Mesendoderm (in vitro differentiated cells): ENCODE results near the gene TSC22D3.
A peak's percentile ranks its signal among the peaks of the same experiment; 100 is the strongest.

Experiments used
- DNase-seq: peaks from one replicate; pipeline ENCODE4 v3.0.0; 2013
- H2AK5ac ChIP-seq: 2 replicates; pipeline ENCODE4 v1.6.1; 2013; ENCODE audit warnings: low read length, inconsistent platforms
- H2BK120ac ChIP-seq: 2 replicates; pipeline ENCODE4 v1.6.1; 2013; ENCODE audit warnings: low read depth, mild to moderate bottlenecking, low read length, moderate library complexity, mixed read lengths
- H2BK15ac ChIP-seq: replicated peaks from 2 replicates; pipeline ENCODE4 v1.6.1; 2013; ENCODE audit warnings: low read depth, mild to moderate bottlenecking, moderate library complexity
- H2BK5ac ChIP-seq: 2 replicates; pipeline ENCODE4 v1.6.1; 2013; ENCODE audit warnings: low read length, inconsistent platforms
- H3K18ac ChIP-seq: 2 replicates; pipeline ENCODE4 v1.6.1; 2013; ENCODE audit warnings: mild to moderate bottlenecking, low read length, mixed read lengths
- H3K23ac ChIP-seq: one replicate; pipeline ENCODE4 v1.6.1; 2013; ENCODE audit warnings: low read length
- H3K27ac ChIP-seq: 2 replicates; pipeline ENCODE4 v1.5.1; 2013; ENCODE audit warnings: low read depth, mild to moderate bottlenecking, inconsistent platforms, low read length, moderate library complexity
- H3K27me3 ChIP-seq: 2 replicates; pipeline ENCODE4 v1.6.1; 2013; ENCODE audit warnings: low read length, control low read depth, mild to moderate bottlenecking, inconsistent platforms; ENCODE audit not compliant: insufficient read depth, poor library complexity
- H3K36me3 ChIP-seq: 2 replicates; pipeline ENCODE4 v1.6.1; 2013; ENCODE audit warnings: low read length, inconsistent platforms; ENCODE audit not compliant: control insufficient read depth, insufficient read depth
- H3K4ac ChIP-seq: one replicate; pipeline ENCODE4 v1.6.1; 2013; ENCODE audit warnings: low read depth, mild to moderate bottlenecking, low read length, moderate library complexity
- H3K4me1 ChIP-seq: 2 replicates; pipeline ENCODE4 v1.6.1; 2013; ENCODE audit warnings: low read depth, low read length, inconsistent platforms; ENCODE audit not compliant: control insufficient read depth
- H3K4me2 ChIP-seq: 2 replicates; pipeline ENCODE4 v1.6.1; 2013; ENCODE audit warnings: low read length
- H3K4me3 ChIP-seq: 2 replicates; pipeline ENCODE4 v1.5.1; 2013; ENCODE audit warnings: mild to moderate bottlenecking, low read length
- H3K56ac ChIP-seq: one replicate; pipeline ENCODE4 v1.6.1; 2013; ENCODE audit warnings: low read length
- H3K79me1 ChIP-seq: 2 replicates; pipeline ENCODE4 v1.6.1; 2013; ENCODE audit warnings: low read length, inconsistent platforms
- H3K79me2 ChIP-seq: 2 replicates; pipeline ENCODE4 v1.6.1; 2013; ENCODE audit warnings: mild to moderate bottlenecking, low read length; ENCODE audit not compliant: control insufficient read depth, insufficient read depth
- H3K9ac ChIP-seq: 2 replicates; pipeline ENCODE4 v1.6.1; 2013; ENCODE audit warnings: low read length, inconsistent platforms
- H4K5ac ChIP-seq: one replicate; pipeline ENCODE4 v1.6.1; 2013; ENCODE audit warnings: low read length
- H4K8ac ChIP-seq: one replicate; pipeline ENCODE4 v1.6.1; 2013; ENCODE audit warnings: low read depth, mild to moderate bottlenecking, control low read depth, low read length, moderate library complexity
- WGBS: extraction: QIAGEN DNeasy Blood & Tissue Kit; methylation state at CpG from one replicate; pipeline ENCODE4 v1.1.7; 2013; ENCODE audit warnings: low lambda C conversion rate, missing lambda C conversion rate; ENCODE audit not compliant: insufficient coverage; ENCODE audit errors: extremely low coverage; 5-methylcytosine and 5-hydroxymethylcytosine counted together

TSC22D3 gene

DNA sequence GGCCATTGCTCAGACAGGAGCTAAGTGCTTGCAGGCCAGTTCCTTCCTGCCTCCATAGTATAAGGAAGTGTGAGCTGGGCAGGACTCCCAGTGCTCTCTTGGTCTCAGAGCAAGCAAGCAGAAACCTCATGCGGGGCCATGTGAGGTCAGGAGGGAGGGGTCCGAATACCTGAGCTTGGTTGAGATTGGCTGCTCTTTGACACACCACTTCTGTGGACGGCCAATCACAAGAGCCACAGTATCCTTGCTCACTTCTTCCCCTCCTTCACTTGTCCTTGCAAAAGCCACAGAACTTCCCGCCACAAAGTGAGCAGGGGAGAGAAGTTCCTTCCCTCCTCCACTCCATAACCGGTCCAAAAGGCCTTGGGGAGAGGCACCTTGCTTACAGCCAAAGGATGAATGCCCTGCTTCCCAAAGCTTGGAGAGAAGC lies 90.6 kb downstream of the TSC22D3 start:
- Histone ChIP-seq H3K9ac (no peak overlapping the region), H2AK5ac (no peak overlapping the region), H3K56ac (no peak overlapping the region), H3K79me1 (no peaks in the 10 kb centered on the region), H3K18ac (no peak overlapping the region), H3K27me3 (no peaks in the 10 kb centered on the region), H3K4me2 (no peak overlapping the region), H3K79me2 (no peaks in the 10 kb centered on the region), H3K27ac (no peak overlapping the region), H4K5ac (no peak overlapping the region), H3K4me1 (no peaks in the 10 kb centered on the region), H2BK5ac (no peak overlapping the region), H3K4ac (no peak overlapping the region), H3K23ac (no peak overlapping the region), H4K8ac (no peak overlapping the region), H3K4me3 (no peak overlapping the region), H2BK15ac (no peak overlapping the region), H3K36me3 (no peaks in the 10 kb centered on the region), H2BK120ac (no peak overlapping the region)
- peak; percentile 80 for DNase-seq
- WGBS: no CpG with 5 or more reads among the region's 5 CpGs

- H2BK15ac ChIP-seq: no peak overlapping the region
- H2BK5ac ChIP-seq: no peak overlapping the region
- WGBS: no CpG with 5 or more reads among the region's 3 CpGs
- no peaks in the 10 kb centered on the region for H3K79me2 ChIP-seq
- H3K56ac ChIP-seq: no peak overlapping the region
- no peaks in the 10 kb centered on the region for H3K79me1 ChIP-seq
- H3K4me3 ChIP-seq: no peak overlapping the region
- H3K4me2 ChIP-seq: no peak overlapping the region
- H3K27ac ChIP-seq: no peak overlapping the region
- no peaks in the 10 kb centered on the region for H3K27me3 ChIP-seq
- H3K4ac ChIP-seq: no peak overlapping the region
- no peak overlapping the region for H2AK5ac ChIP-seq
- no peak overlapping the region for H3K18ac ChIP-seq
- H3K23ac ChIP-seq: no peak overlapping the region
- H3K36me3 ChIP-seq: no peaks in the 10 kb centered on the region
- no peak overlapping the region for H3K9ac ChIP-seq
- no peak for DNase-seq
- no peak overlapping the region for H2BK120ac ChIP-seq
- H3K4me1 ChIP-seq: no peaks in the 10 kb centered on the region
- no peak overlapping the region for H4K5ac ChIP-seq
- no peak overlapping the region for H4K8ac ChIP-seq
Measured at GRCh38 chrX:107683931-107684330, 91.7 kb downstream of the TSC22D3 start.

GRCh38 chrX:107683124-107683895 lies 92.3 kb downstream of the TSC22D3 start:
- no peak overlapping the region for H3K9ac ChIP-seq
- no peak for DNase-seq
- H3K56ac ChIP-seq: no peak overlapping the region
- no peaks in the 10 kb centered on the region for H3K79me1 ChIP-seq
- H2AK5ac ChIP-seq: no peak overlapping the region
- H3K79me2 ChIP-seq: no peaks in the 10 kb centered on the region
- no peaks in the 10 kb centered on the region for H3K27me3 ChIP-seq
- no peak overlapping the region for H2BK5ac ChIP-seq
- H2BK15ac ChIP-seq: no peak overlapping the region
- no CpG with 5 or more reads among the region's 4 CpGs for WGBS
- H3K4me3 ChIP-seq: no peak overlapping the region
- no peak overlapping the region for H3K27ac ChIP-seq
- H3K4ac ChIP-seq: no peak overlapping the region
- H3K23ac ChIP-seq: no peak overlapping the region
- no peaks in the 10 kb centered on the region for H3K36me3 ChIP-seq
- H4K5ac ChIP-seq: no peak overlapping the region
- no peak overlapping the region for H3K4me2 ChIP-seq
- H3K4me1 ChIP-seq: no peaks in the 10 kb centered on the region
- no peak overlapping the region for H2BK120ac ChIP-seq
- no peak overlapping the region for H4K8ac ChIP-seq
- no peak overlapping the region for H3K18ac ChIP-seq

DNA sequence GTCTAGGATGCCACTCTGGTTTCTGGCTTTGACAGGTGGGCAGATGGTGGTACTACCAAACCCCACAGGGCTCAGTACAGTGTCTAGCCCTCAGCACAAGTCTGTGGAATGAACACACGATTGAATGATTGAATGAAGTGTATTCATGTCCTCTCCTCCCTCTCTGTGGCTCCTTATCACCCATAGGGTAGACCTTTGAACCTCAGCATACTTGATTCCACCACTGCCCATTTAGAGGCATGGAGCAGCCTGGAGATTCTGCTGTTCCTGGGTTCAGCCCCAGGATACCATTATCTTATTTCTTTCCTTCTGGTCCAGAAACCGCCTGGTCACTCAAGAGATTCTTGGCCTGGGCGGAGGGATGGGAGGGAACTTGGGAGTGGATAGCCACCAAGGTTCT lies 93.3 kb downstream of the TSC22D3 start:
- H2AK5ac ChIP-seq: no peak overlapping the region
- H4K8ac ChIP-seq: no peak overlapping the region
- no peaks in the 10 kb centered on the region for H3K4me1 ChIP-seq
- no peak overlapping the region for H2BK5ac ChIP-seq
- H2BK15ac ChIP-seq: no peak overlapping the region
- no peak overlapping the region for H2BK120ac ChIP-seq
- no peaks in the 10 kb centered on the region for H3K79me1 ChIP-seq
- DNase-seq: no peak
- H3K56ac ChIP-seq: no peak overlapping the region
- no peak overlapping the region for H3K23ac ChIP-seq
- no peaks in the 10 kb centered on the region for H3K79me2 ChIP-seq
- H3K4me2 ChIP-seq: no peak overlapping the region
- no peaks in the 10 kb centered on the region for H3K27me3 ChIP-seq
- no peak overlapping the region for H3K9ac ChIP-seq
- no peak overlapping the region for H3K4me3 ChIP-seq
- H3K4ac ChIP-seq: no peak overlapping the region
- no peaks in the 10 kb centered on the region for H3K36me3 ChIP-seq
- no CpG with 5 or more reads among the region's 3 CpGs for WGBS
- H3K18ac ChIP-seq: no peak overlapping the region
- H3K27ac ChIP-seq: no peak overlapping the region
- H4K5ac ChIP-seq: no peak overlapping the region

GRCh38 chrX:107678957-107679740 lies 96.4 kb downstream of the TSC22D3 start:
- Histone ChIP-seq H3K9ac (no peak overlapping the region), H4K5ac (no peak overlapping the region), H3K4me2 (no peak overlapping the region), H3K36me3 (no peaks in the 10 kb centered on the region), H3K4ac (no peak overlapping the region), H2BK5ac (no peak overlapping the region), H3K56ac (no peak overlapping the region), H3K27me3 (no peaks in the 10 kb centered on the region), H2BK120ac (no peak overlapping the region), H3K4me3 (no peak overlapping the region), H3K79me2 (no peaks in the 10 kb centered on the region), H3K18ac (no peak overlapping the region), H2AK5ac (no peak overlapping the region), H2BK15ac (no peak overlapping the region), H3K23ac (no peak overlapping the region), H3K79me1 (no peaks in the 10 kb centered on the region), H4K8ac (no peak overlapping the region), H3K4me1 (peaks cover 1% of the 10 kb centered on the region), H3K27ac (no peak overlapping the region)
- DNase-seq: no peak
- WGBS: no CpG with 5 or more reads among the region's 8 CpGs
